ENCODE results near the gene CDH8.

DNA sequence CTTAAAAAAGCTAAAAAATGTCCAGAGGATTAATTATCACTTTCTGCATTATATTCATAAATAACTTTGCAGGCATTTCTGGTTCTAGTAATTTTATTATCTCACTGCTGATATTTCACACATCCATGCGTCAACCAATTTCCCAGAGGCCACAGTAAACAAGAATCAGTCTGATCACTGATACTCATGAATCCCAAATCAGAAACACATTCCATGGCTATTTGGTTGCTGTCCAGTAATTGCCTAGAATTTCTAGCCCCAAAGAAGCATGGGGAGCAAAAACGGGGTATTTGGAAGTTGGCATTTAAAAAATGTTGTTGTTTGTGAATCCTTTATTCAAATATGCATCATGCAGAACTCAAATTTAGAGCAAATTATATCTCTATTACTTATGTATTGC, 244.8 kb downstream of the CDH8 start:
- TF ChIP-seq, protein P1, sequence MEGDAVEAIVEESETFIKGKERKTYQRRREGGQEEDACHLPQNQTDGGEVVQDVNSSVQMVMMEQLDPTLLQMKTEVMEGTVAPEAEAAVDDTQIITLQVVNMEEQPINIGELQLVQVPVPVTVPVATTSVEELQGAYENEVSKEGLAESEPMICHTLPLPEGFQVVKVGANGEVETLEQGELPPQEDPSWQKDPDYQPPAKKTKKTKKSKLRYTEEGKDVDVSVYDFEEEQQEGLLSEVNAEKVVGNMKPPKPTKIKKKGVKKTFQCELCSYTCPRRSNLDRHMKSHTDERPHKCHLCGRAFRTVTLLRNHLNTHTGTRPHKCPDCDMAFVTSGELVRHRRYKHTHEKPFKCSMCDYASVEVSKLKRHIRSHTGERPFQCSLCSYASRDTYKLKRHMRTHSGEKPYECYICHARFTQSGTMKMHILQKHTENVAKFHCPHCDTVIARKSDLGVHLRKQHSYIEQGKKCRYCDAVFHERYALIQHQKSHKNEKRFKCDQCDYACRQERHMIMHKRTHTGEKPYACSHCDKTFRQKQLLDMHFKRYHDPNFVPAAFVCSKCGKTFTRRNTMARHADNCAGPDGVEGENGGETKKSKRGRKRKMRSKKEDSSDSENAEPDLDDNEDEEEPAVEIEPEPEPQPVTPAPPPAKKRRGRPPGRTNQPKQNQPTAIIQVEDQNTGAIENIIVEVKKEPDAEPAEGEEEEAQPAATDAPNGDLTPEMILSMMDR (IDR thresholded peaks at IDR 0.05; ENCODE audit: poor library complexity) = no peak
- TF ChIP-seq EZH2 (IDR thresholded peaks at IDR 0.05; ENCODE audit: borderline replicate concordance) = no peak
- TF ChIP-seq EZH2phosphoT487 (IDR thresholded peaks at IDR 0.05; ENCODE audit: low read depth, severe bottlenecking, unreplicated experiment) = no peak

Data from hepatocyte (in vitro differentiated cells).